Gastroesophageal sphincter (tissue), 3 donors: ENCODE results near the gene KLF18.

Source experiments
- CTCF ChIP-seq, 4 experiments: fragments of 200-600 bp in 2 of 4; fragments of 450-650 bp in 2 of 4; sonication (generic) in 1 of 4; IDR thresholded peaks; one replicate each; pipeline ENCODE4 v1.5.1; 2017 to 2019; ENCODE audit warnings: antibody characterized with exemption in 4 of 4, mild to moderate bottlenecking in 2 of 4, moderate library complexity in 2 of 4
- POLR2AphosphoS5 ChIP-seq: sonication (generic); formaldehyde crosslinking; IDR thresholded peaks from one replicate; pipeline ENCODE4 v1.6.1; 2017; ENCODE audit warnings: antibody characterized with exemption

GRCh38 chr1:44090429-44091252 is 50.8 kb downstream of the KLF18 start:
- TF ChIP-seq CTCF (IDR thresholded peaks at IDR 0.05): no peak
- TF ChIP-seq POLR2AphosphoS5: no peak
